AG09319 (cell line): ENCODE data around the gene PARPBP.

ENCODE experiments used
- DNase-seq: peaks from one replicate; pipeline ENCODE4 v3.0.0-alpha.2; 2010; ENCODE audit warnings: low read depth; ENCODE audit errors: extremely low read depth
- TF ChIP-seq, protein P1 (sequence below): IDR thresholded peaks from 2 replicates; pipeline ENCODE4 v1.5.1; 2011; ENCODE audit warnings: low read depth, mild to moderate bottlenecking, inconsistent platforms, low read length, moderate library complexity

PARPBP gene

DNA sequence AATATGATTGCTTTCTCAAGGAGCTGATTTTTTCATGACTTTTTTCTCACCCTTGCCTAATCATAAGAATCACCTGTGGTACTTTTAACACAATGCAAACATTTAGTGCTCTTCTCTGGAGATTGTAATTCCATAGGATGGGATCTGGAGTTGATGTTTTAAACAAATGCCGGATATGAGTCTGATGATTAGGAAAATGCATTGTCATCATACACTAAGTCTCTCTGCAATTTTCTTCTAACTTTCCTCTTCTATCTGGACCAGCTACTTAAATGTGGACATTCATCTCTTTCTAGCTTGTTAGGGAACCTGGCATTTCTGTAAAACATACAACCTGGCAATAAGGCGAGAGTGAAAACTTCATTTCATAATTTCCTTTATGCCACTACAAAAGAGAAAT, 54.1 kb downstream of the PARPBP start:
- TF ChIP-seq, protein P1, sequence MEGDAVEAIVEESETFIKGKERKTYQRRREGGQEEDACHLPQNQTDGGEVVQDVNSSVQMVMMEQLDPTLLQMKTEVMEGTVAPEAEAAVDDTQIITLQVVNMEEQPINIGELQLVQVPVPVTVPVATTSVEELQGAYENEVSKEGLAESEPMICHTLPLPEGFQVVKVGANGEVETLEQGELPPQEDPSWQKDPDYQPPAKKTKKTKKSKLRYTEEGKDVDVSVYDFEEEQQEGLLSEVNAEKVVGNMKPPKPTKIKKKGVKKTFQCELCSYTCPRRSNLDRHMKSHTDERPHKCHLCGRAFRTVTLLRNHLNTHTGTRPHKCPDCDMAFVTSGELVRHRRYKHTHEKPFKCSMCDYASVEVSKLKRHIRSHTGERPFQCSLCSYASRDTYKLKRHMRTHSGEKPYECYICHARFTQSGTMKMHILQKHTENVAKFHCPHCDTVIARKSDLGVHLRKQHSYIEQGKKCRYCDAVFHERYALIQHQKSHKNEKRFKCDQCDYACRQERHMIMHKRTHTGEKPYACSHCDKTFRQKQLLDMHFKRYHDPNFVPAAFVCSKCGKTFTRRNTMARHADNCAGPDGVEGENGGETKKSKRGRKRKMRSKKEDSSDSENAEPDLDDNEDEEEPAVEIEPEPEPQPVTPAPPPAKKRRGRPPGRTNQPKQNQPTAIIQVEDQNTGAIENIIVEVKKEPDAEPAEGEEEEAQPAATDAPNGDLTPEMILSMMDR: no peak
- DNase-seq: no peak

DNA sequence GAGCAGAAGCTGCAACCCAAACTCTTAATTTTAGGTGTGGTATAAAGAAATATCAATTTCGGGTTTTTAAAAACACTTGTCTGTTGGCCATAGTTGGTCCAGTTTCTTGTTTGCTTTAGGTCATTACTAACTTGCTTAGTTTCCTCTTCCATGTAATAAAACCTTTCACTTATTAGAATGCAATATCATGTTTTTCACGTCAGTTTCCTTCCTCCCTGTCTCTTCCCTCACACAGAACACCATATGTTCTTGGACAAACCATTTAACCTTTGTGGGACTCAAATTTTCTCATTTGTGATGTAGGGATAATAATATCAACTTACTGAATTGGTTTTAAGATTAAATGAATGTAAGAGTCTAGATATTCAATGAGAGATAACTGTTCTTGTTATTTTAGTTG, 54.8 kb downstream of the PARPBP start:
- TF ChIP-seq, protein P1: no peak

DNA sequence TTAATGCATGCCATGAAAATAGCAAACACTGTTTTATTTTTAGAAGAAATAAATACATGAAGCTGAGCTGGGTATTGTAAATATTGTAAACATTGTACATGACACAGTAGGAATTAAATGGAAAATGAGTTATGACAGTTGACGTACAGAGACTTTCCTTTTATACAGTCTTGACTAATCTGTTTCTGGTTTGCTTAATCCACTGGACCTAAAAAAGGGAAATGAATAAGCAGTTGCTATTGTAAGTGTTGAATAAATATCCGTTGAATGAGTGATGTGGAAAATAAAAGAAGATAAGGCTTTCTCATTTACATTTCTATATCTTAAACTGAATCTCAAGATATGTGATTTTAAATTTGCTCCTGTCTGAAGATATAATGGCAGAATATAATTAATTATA, 62.7 kb downstream of the PARPBP start:
- TF ChIP-seq, protein P1: no peak
- DNase-seq: no peak

More for the DNA sequence above, 54.8 kb downstream of the PARPBP start:
- DNase-seq: no peak

DNA sequence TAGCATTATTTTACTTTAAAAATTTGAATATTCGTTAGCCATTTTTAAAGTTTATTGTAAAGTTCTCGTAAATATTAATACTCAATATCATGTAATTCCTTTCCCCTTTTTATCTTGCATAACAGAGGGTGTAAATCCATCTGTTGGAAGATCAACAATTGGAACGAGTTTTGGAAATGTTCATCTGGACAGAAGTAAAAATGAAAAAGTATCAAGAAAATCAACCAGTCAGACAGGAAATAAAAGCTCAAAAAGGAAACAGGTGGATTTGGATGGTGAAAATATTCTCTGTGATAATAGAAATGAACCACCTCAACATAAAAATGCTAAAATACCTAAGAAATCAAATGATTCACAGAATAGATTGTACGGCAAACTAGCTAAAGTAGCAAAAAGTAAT, 75.8 kb downstream of the PARPBP start:
- TF ChIP-seq, protein P1: no peak
- DNase-seq: no peak

DNA sequence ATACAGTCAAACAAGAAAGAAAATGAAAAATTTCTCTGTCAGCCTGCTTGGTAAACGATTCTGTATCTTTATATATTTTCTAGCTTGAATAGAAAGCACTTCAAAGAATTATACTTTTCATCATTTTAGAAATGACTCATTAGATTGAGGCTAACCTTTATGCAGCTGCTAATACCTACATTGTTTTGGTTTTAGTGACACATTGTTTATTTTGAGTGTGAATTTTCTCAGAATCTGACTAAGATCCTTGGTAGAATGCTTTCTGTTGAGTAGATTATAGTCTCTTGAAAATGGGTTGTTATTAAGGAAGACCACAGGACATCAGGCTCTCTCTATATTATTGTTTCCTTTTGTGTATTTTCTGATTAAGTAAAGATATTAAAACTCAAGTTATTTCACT, 77.8 kb downstream of the PARPBP start, which contains the start of gene PMCH:
Gene PMCH, minus strand, starts transcription at position 45 of the 400 bp plus-strand sequence. CDS start 63 bp downstream, outside the sequence.
- TF ChIP-seq, protein P1: no peak
- no peak for DNase-seq

DNA sequence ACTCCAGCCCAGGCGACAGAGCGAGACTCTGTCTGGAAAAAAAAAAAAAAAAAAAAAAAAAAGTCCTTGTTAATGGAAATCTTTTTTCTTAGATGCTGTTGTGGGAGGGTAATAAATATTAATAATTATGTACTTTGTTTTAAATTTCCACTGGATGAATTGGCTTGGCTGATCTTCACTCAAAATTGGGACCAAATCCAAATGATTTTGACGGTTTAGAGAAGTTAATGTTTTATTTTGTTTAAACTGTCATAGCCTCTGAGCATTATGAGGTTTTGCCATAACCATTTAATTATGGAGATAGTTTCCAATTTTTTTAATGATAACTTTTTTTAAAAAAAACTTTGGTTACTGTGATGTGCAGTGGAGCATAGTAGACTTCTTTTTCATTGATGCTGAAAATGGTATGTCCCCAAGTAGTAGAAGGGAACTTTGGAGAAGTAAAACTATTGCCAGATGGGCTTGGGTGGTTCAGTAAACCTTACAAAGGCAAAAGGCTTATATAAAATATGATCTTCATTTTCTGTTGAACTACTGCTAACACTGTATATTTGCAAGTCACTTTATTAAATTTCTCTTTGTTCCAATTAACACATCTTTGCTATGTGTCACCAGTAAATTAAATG, 81.6 kb downstream of the PARPBP start:
- DNase-seq: no peak
- TF ChIP-seq, protein P1: no peak

DNA sequence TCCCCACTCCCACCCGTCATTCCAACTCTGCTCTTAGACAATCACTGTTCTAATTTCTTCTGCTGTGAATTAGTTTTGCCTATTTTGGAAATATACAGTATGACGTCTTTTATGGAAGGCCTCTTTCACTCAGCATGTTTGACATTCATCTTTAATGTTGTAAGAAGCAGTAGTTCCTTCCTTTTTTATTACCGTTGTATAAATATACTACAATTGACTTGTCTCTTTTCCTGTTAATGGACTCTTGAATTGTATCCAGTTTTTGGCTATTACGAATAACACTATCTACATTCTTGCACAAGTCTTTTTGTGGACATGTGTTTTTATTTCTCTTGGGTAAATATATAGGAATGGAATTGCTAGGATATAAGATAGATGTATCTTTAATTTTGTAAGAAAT, 82.6 kb downstream of the PARPBP start:
- TF ChIP-seq, protein P1: no peak
- DNase-seq: no peak
